PC-3 (cell line): Measurements from ENCODE around the gene AFDN. TPM values are rescaled to one million over a fixed set of nuclear protein-coding genes. Genes with fewer than 3 reads are reported as not detected.
A peak's percentile ranks its signal among the peaks of the same experiment; 100 is the strongest.

ENCODE experiments used
- ATAC-seq: fragments of 200-7000 bp; cut with Tn5 transposase; 2 replicates; pipeline ENCODE4 v1.9.1; 2020; ENCODE audit warnings: mild to moderate bottlenecking, moderate library complexity
- BruUV-seq: library from RNA; stranded (reverse); fragments of 400-500 nt; replicated peaks from 2 replicates; lab custom pipeline; 2021; lab: Mats Ljungman, UMichigan
- CTCF ChIA-PET: fragments of 300-600 bp; sonication (Branson Sonifier 250); formaldehyde crosslinking; loops from one replicate; lab custom pipeline; 2022; ENCODE audit warnings: antibody characterized with exemption; lab: Charles Lee
- POLR2A ChIA-PET: fragments of 300-600 bp; sonication (Branson Sonifier 250); formaldehyde crosslinking; loops from one replicate; lab custom pipeline; 2022; ENCODE audit warnings: antibody characterized with exemption; ENCODE audit not compliant: unreplicated experiment; lab: Charles Lee
- DNase-seq: peaks from one replicate; pipeline ENCODE4 v3.0.0-alpha.2; 2015
- H2AFZ ChIP-seq: fragments of 300-600 bp; sonication (generic); 2 replicates; pipeline ENCODE4 v1.6.0; 2016; ENCODE audit warnings: antibody characterized with exemption, low read length
- H3F3A ChIP-seq: fragments of 300-600 bp; sonication (generic); one replicate; pipeline ENCODE4 v1.6.0; 2017; ENCODE audit warnings: antibody characterized with exemption, low read length, control low read depth, mild to moderate bottlenecking; ENCODE audit not compliant: unreplicated experiment
- H3K27ac ChIP-seq: fragments of 300-600 bp; sonication (generic); 2 replicates; pipeline ENCODE4 v1.5.1; 2016; ENCODE audit warnings: mild to moderate bottlenecking, low read length
- H3K27me3 ChIP-seq: fragments of 300-600 bp; sonication (generic); 2 replicates; pipeline ENCODE4 v1.6.1; 2016; ENCODE audit warnings: low read length, mixed read lengths
- H3K36me3 ChIP-seq: fragments of 300-600 bp; sonication (generic); 2 replicates; pipeline ENCODE4 v1.6.1; 2016; ENCODE audit warnings: low read depth, mixed run types, low read length, mixed read lengths
- H3K4me1 ChIP-seq: fragments of 300-600 bp; sonication (generic); 2 replicates; pipeline ENCODE4 v1.5.1; 2016; ENCODE audit warnings: low read length; ENCODE audit not compliant: insufficient read depth
- H3K4me2 ChIP-seq: fragments of 300-600 bp; sonication (generic); 2 replicates; pipeline ENCODE4 v1.6.0; 2016; ENCODE audit warnings: low read length
- H3K4me3 ChIP-seq: fragments of 300-600 bp; sonication (generic); 2 replicates; pipeline ENCODE4 v1.5.1; 2016; ENCODE audit warnings: mild to moderate bottlenecking, low read length, mixed read lengths
- H3K79me2 ChIP-seq: fragments of 300-600 bp; sonication (generic); 2 replicates; pipeline ENCODE4 v1.6.1; 2017; ENCODE audit warnings: low read length, mixed read lengths
- H3K9ac ChIP-seq: fragments of 300-600 bp; sonication (generic); 2 replicates; pipeline ENCODE4 v1.6.0; 2016; ENCODE audit warnings: mild to moderate bottlenecking, low read length
- H3K9me2 ChIP-seq: fragments of 300-600 bp; sonication (generic); replicated peaks from 2 replicates; pipeline ENCODE4 v1.6.1; 2016; ENCODE audit warnings: mixed run types, low read length, mixed read lengths
- H3K9me3 ChIP-seq: fragments of 300-600 bp; sonication (generic); 2 replicates; pipeline ENCODE4 v1.6.1; 2016; ENCODE audit warnings: low read length, mixed read lengths
- H4K20me1 ChIP-seq: fragments of 300-600 bp; sonication (generic); 2 replicates; pipeline ENCODE4 v1.6.1; 2016; ENCODE audit warnings: low read length, mixed read lengths
- CTCF ChIP-seq: fragments of 300-600 bp; sonication (generic); conservative IDR thresholded peaks from 2 replicates; pipeline ENCODE4 v1.5.1; 2017; ENCODE audit warnings: antibody characterized with exemption, low read depth, mild to moderate bottlenecking, low read length
- EZH2 ChIP-seq: fragments of 300-600 bp; sonication (generic); IDR thresholded peaks from one replicate; pipeline ENCODE4 v1.6.1; 2017; ENCODE audit warnings: antibody characterized with exemption, mild to moderate bottlenecking, low read length; ENCODE audit not compliant: unreplicated experiment
- EZH2phosphoT487 ChIP-seq: fragments of 300-600 bp; sonication (generic); IDR thresholded peaks from 2 replicates; pipeline ENCODE4 v1.6.1; 2018; ENCODE audit warnings: mild to moderate bottlenecking, antibody characterized with exemption, low read length, borderline replicate concordance
- intact Hi-C: fragments of 100-400 bp; cut with micrococcal nuclease; formaldehyde crosslinking; loops from 2 replicates; pipeline ENCODE4 v1.9.0; 2023
- total RNA-seq: library from RNA; depleted of rRNA; stranded (reverse); fragments of >200 nt; gene quantifications from 2 replicates; pipeline ENCODE4 v1.2.3, GENCODE V29; 2014

AFDN gene
- total RNA-seq, 1 experiment from 2014 or later = 37.1 TPM

- Histone ChIP-seq H3K79me2 (peaks cover 94% of the 10 kb centered on the region), H3F3A (no peaks in the 10 kb centered on the region), H3K4me3 (no peak overlapping the region; the same call in 1 of the 2 replicates), H3K27me3 (no peaks in the 10 kb centered on the region), H3K4me2 (peak overlapping the region; percentile 31; the same call in 1 of the 2 replicates), H2AFZ (no peak overlapping the region), H3K9ac (0 out of 2 replicates have a peak overlapping the region, but pooled peaks have one; percentile 14), H3K9me3 (no peaks in the 10 kb centered on the region), H3K4me1 (peaks cover 47% of the 10 kb centered on the region), H3K36me3 (peaks cover 6% of the 10 kb centered on the region; the same call in 1 of the 2 replicates), H3K27ac (peak overlapping the region; percentile 64), H4K20me1 (no peaks in the 10 kb centered on the region), H3K9me2 (no peaks in the 10 kb centered on the region)
- ChIA-PET POLR2A (no interaction called here), CTCF (interaction anchor here (0.9 kb wide), 1 partner anchor 26 kb away, joined by 4 read pairs; no protein-coding TSS in a partner anchor)
- intact Hi-C loops = loop anchor here (1.0 kb wide), 2 partner anchors 16 to 168 kb away; no protein-coding TSS in a partner anchor
- no peak for TF ChIP-seq EZH2
- no peak for TF ChIP-seq EZH2phosphoT487
- TF ChIP-seq CTCF = no peak
- DNase-seq = no peak
- ATAC-seq = no peak
- no TSS peak for BruUV-seq
Observed at GRCh38 chr6:167856474-167856873, 29.8 kb downstream of the AFDN start.

GRCh38 chr6:167856999-167857660 is 30.4 kb downstream of the AFDN start:
- H3K4me2 ChIP-seq = no peak overlapping the region
- no peaks in the 10 kb centered on the region for H3K27me3 ChIP-seq
- no peak for ATAC-seq
- H4K20me1 ChIP-seq = no peaks in the 10 kb centered on the region
- intact Hi-C loops = loop anchor here (1.0 kb wide), 2 partner anchors 15 to 167 kb away; no protein-coding TSS in a partner anchor
- POLR2A ChIA-PET = no interaction called here
- no peak overlapping the region for H3K9ac ChIP-seq
- H3K9me3 ChIP-seq = no peaks in the 10 kb centered on the region
- H3K79me2 ChIP-seq = peaks cover 94% of the 10 kb centered on the region
- H3K27ac ChIP-seq = peak overlapping the region; percentile 64; the same call in 1 of the 2 replicates
- peaks cover 40% of the 10 kb centered on the region for H3K4me1 ChIP-seq
- H3K9me2 ChIP-seq = no peaks in the 10 kb centered on the region
- BruUV-seq = no TSS peak
- peaks cover 6% of the 10 kb centered on the region; the same call in 1 of the 2 replicates for H3K36me3 ChIP-seq
- H3F3A ChIP-seq = no peaks in the 10 kb centered on the region
- TF ChIP-seq EZH2phosphoT487 (no peak), EZH2 (no peak), CTCF (no peak)
- CTCF ChIA-PET = no interaction called here
- no peak overlapping the region for H3K4me3 ChIP-seq
- no peak overlapping the region for H2AFZ ChIP-seq
- no peak for DNase-seq

- Histone ChIP-seq H3K9me3 (no peaks in the 10 kb centered on the region), H3K27me3 (no peaks in the 10 kb centered on the region), H4K20me1 (no peaks in the 10 kb centered on the region), H3K79me2 (peaks cover 92% of the 10 kb centered on the region), H3F3A (no peaks in the 10 kb centered on the region), H2AFZ (no peak overlapping the region), H3K4me1 (peaks cover 40% of the 10 kb centered on the region), H3K9ac (no peak overlapping the region), H3K36me3 (peaks cover 6% of the 10 kb centered on the region; the same call in 1 of the 2 replicates), H3K4me2 (no peak overlapping the region), H3K9me2 (no peaks in the 10 kb centered on the region), H3K27ac (no peak overlapping the region), H3K4me3 (no peak overlapping the region)
- CTCF ChIA-PET = no interaction called here
- BruUV-seq = no TSS peak
- no peak for TF ChIP-seq EZH2
- no peak for TF ChIP-seq CTCF
- DNase-seq (no peak), ATAC-seq (no peak)
- POLR2A ChIA-PET = no interaction called here
- intact Hi-C loops = no loop called here
Observed at GRCh38 chr6:167858086-167858591, 31.4 kb downstream of the AFDN start.
